Measurements from ENCODE around the gene OR10AG1. TPM values are rescaled to one million over a fixed set of nuclear protein-coding genes. Genes with fewer than 3 reads are reported as not detected.

OR10AG1 gene, protein sequence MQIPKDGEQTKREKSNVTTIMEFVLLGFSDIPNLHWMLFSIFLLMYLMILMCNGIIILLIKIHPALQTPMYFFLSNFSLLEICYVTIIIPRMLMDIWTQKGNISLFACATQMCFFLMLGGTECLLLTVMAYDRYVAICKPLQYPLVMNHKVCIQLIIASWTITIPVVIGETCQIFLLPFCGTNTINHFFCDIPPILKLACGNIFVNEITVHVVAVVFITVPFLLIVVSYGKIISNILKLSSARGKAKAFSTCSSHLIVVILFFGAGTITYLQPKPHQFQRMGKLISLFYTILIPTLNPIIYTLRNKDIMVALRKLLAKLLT
- 0.09 TPM in 1 of 2 replicates, not detected in the other for total RNA-seq
- long read RNA-seq, result 0 reads

DNA sequence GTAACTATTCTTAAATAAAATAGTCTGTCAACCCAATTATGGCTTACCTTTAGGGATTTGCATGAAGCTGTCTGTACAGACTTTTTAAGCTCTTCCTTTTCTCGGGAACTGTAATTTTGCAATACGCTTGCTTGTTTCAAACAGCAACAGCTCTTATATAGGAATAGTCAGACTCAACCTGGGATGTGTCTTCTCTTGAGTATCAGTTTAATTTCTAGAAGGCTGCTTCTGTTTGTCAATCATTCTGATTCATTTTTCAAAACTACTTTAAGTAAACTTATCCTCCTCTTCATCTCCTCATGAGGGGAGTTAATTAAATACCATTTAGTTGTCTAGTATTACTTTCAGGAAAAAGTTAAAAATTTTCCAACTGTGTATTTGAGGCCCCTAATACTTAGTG lies at the start of gene OR10AG1:
TSS of gene OR10AG1 (minus strand) at position 101 of the 400 bp plus-strand sequence. CDS start at position 63, 38 bp downstream.
- DNase-seq (ENCODE audit: low read depth, low spot score), result no peak
- TF ChIP-seq, protein P1, sequence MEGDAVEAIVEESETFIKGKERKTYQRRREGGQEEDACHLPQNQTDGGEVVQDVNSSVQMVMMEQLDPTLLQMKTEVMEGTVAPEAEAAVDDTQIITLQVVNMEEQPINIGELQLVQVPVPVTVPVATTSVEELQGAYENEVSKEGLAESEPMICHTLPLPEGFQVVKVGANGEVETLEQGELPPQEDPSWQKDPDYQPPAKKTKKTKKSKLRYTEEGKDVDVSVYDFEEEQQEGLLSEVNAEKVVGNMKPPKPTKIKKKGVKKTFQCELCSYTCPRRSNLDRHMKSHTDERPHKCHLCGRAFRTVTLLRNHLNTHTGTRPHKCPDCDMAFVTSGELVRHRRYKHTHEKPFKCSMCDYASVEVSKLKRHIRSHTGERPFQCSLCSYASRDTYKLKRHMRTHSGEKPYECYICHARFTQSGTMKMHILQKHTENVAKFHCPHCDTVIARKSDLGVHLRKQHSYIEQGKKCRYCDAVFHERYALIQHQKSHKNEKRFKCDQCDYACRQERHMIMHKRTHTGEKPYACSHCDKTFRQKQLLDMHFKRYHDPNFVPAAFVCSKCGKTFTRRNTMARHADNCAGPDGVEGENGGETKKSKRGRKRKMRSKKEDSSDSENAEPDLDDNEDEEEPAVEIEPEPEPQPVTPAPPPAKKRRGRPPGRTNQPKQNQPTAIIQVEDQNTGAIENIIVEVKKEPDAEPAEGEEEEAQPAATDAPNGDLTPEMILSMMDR (conservative IDR thresholded peaks at IDR 0.05), result no peak
- Mint-ChIP-seq H3K27ac (ENCODE audit: unreplicated experiment) (no peak within 1 kb of the TSS), H3K36me3 (ENCODE audit: low read depth) (no peaks in the 10 kb centered on the region), H3K27me3 (ENCODE audit: low read depth) (no peaks in the 10 kb centered on the region), H3K9me3 (peaks cover 3% of the 10 kb centered on the region), H3K4me1 (no peaks in the 10 kb centered on the region), H3K4me3 (no peak within 1 kb of the TSS)

DNA sequence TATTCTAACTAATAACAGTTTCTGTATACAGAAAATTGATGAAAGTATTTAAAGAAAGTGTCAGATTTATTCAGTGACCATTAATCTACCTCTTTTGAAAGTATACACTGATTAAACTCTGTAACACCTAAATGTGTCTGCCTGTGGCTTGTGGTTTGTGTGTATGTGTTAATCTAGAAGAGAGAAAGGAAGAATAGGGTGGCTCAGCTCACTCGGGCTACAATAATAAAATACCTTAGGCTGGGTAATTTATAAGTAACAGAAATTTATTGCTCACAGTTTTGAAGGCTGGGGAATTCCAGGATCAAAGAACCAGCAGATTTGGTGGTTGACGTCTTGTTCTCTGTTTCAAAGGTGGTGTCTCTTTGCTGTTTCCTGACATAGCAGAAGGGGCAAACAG lies 44.1 kb upstream of the OR10AG1 start:
- Mint-ChIP-seq H3K27ac (ENCODE audit: unreplicated experiment) (no peak overlapping the region), H3K4me1 (no peaks in the 10 kb centered on the region), H3K9me3 (peaks cover 3% of the 10 kb centered on the region), H3K27me3 (ENCODE audit: low read depth) (no peaks in the 10 kb centered on the region), H3K36me3 (ENCODE audit: low read depth) (no peaks in the 10 kb centered on the region), H3K4me3 (no peak overlapping the region)
- TF ChIP-seq, protein P1 (conservative IDR thresholded peaks at IDR 0.05), result no peak
- DNase-seq (ENCODE audit: low read depth, low spot score), result no peak

DNA sequence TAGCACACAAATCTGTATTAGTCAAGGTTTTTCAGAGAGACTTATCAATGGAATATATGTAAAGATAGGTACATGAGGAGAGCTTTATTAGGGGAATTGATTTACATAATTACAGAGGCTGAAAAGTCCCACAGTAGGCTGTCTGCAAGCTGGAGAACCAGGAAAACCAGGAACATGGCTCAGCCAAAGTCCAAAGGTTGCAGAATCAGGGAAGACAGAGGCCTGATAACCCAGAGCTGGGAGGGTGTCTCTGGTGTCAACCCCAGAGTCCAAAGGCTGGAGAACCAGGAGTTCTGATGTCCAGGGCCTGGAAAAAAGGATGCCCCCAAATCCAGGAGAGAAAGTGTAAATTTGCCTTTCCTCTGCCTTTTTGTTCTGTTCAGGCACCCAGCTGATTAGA lies 41.0 kb upstream of the OR10AG1 start:
- Mint-ChIP-seq H3K4me3 (no peak overlapping the region), H3K9me3 (peaks cover 3% of the 10 kb centered on the region), H3K27me3 (ENCODE audit: low read depth) (no peaks in the 10 kb centered on the region), H3K36me3 (ENCODE audit: low read depth) (no peaks in the 10 kb centered on the region), H3K27ac (ENCODE audit: unreplicated experiment) (no peak overlapping the region), H3K4me1 (no peaks in the 10 kb centered on the region)
- TF ChIP-seq, protein P1 (conservative IDR thresholded peaks at IDR 0.05), result no peak
- no peak for DNase-seq (ENCODE audit: low read depth, low spot score)

DNA sequence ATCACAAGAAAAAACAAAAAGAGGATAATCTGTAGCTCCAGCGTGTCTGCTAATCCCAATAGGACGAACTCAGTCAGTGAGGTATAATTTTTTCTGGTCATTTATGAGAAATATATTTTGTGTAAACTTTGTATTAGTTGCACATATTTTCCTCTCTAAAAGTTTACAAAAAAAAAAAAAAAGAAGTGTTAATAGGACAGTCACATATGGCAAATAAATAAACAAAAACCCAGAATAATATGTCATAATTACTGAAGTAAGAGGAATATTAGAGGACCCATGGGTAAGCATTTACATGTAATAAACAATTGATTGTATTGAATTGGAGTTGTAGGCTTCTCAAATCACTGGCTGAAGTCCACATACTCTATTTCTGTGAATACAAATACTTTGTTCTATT lies 24.8 kb upstream of the OR10AG1 start, which contains the start of gene OR5F1:
TSS of gene OR5F1 (minus strand) at position 101 of the 400 bp plus-strand sequence. CDS start at position 101, 0 bp downstream.
- Mint-ChIP-seq H3K9me3 (peaks cover 8% of the 10 kb centered on the region), H3K4me3 (no peak within 1 kb of the TSS), H3K4me1 (no peaks in the 10 kb centered on the region), H3K27me3 (ENCODE audit: low read depth) (no peaks in the 10 kb centered on the region), H3K36me3 (ENCODE audit: low read depth) (no peaks in the 10 kb centered on the region), H3K27ac (ENCODE audit: unreplicated experiment) (no peak within 1 kb of the TSS)
- TF ChIP-seq, protein P1 (conservative IDR thresholded peaks at IDR 0.05), result no peak
- DNase-seq (ENCODE audit: low read depth, low spot score), result no peak

DNA sequence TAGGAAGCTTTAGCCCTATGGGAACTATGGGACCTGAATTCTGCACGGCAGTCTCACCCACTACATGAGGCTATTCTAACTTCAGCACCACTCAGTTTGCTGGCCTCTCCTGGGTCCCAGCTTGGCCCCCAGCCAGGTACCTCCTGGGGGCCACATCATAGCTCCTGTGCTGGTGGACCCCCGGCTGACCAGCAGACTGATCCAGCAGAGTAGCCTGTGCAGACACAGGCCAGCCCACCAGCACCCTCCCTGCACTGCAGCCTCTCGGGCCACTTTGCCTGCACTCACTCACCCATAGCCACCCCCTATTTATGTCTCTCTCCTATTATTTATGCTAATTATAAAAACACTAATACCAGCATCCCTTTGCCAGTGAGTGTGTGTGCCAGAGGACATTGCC lies 1.2 kb upstream of the OR10AG1 start:
- H3K36me3 Mint-ChIP-seq (ENCODE audit: low read depth), result no peaks in the 10 kb centered on the region
- H3K27me3 Mint-ChIP-seq (ENCODE audit: low read depth), result no peaks in the 10 kb centered on the region
- no peak for DNase-seq (ENCODE audit: low read depth, low spot score)
- H3K9me3 Mint-ChIP-seq, result peaks cover 3% of the 10 kb centered on the region
- no peak overlapping the region for H3K27ac Mint-ChIP-seq (ENCODE audit: unreplicated experiment)
- H3K4me1 Mint-ChIP-seq, result no peaks in the 10 kb centered on the region
- TF ChIP-seq, protein P1 (conservative IDR thresholded peaks at IDR 0.05), result no peak
- H3K4me3 Mint-ChIP-seq, result no peak overlapping the region

All from neural crest cell (in vitro differentiated cells).